Heart left ventricle (tissue), 16 donors: Measurements from ENCODE around the gene ENOX1. TPM values are rescaled to one million over a fixed set of nuclear protein-coding genes. Genes with fewer than 3 reads are reported as not detected.
A peak's percentile ranks its signal among the peaks of the same experiment; 100 is the strongest.

Experiments used
- ATAC-seq, 4 donors: fragments of 200-7000 bp; cut with Tn5 transposase; one replicate each; pipeline ENCODE4 v1.9.1; 2020 to 2022; ENCODE audit warnings: moderate library complexity in 4 of 4, mild to moderate bottlenecking in 3 of 4, moderate number of reproducible peaks in 1 of 4
- DNase-seq, 5 donors: peaks; one replicate each; pipeline ENCODE4 v3.0.0-alpha.2; 2020
- H3K27ac ChIP-seq, 12 donors: fragments of 200-600 bp; sonication (generic) in 4 of 12; one replicate each; pipeline versions ENCODE4 v1.5.0 to v1.8.0; 2016 to 2022; ENCODE audit warnings: mild to moderate bottlenecking in 2 of 12
- H3K27me3 ChIP-seq, 9 donors: fragments of 200-600 bp; sonication (generic) in 2 of 9; one replicate each; pipeline versions ENCODE4 v1.5.1 to v1.8.0; 2016 to 2022; ENCODE audit warnings: mild to moderate bottlenecking in 3 of 9
- H3K36me3 ChIP-seq, 9 donors: fragments of 200-600 bp; sonication (generic) in 2 of 9; one replicate each; pipeline versions ENCODE4 v1.5.0 to v1.8.0; 2018 to 2022; ENCODE audit warnings: mild to moderate bottlenecking in 2 of 9
- H3K4me1 ChIP-seq, 12 donors: fragments of 200-600 bp; sonication (generic) in 4 of 12; one replicate each; pipeline versions ENCODE4 v1.5.0 to v1.8.0; 2016 to 2022; ENCODE audit warnings: mild to moderate bottlenecking in 3 of 12
- H3K4me3 ChIP-seq, 12 donors: fragments of 200-600 bp; sonication (generic) in 4 of 12; one replicate each; pipeline versions ENCODE4 v1.5.0 to v1.8.0; 2017 to 2022; ENCODE audit warnings: mild to moderate bottlenecking in 9 of 12, moderate library complexity in 4 of 12
- H3K9me3 ChIP-seq, 12 donors: fragments of 200-600 bp; sonication (generic) in 4 of 12; one replicate each; pipeline versions ENCODE4 v1.5.0 to v1.8.0; 2016 to 2022; ENCODE audit warnings: mild to moderate bottlenecking in 1 of 12
- CTCF ChIP-seq, 12 donors: fragments of 200-600 bp; sonication (generic) in 4 of 12; IDR thresholded peaks; one replicate each; pipeline versions ENCODE4 v1.5.0 to v1.8.0; 2018 to 2022; ENCODE audit warnings: antibody characterized with exemption in 12 of 12, mild to moderate bottlenecking in 5 of 12
- POLR2A ChIP-seq, 2 donors: fragments of 450-650 bp; IDR thresholded peaks; one replicate each; pipeline ENCODE4 v1.6.1; 2017; ENCODE audit warnings: antibody characterized with exemption in 2 of 2, mild to moderate bottlenecking in 2 of 2, moderate library complexity in 2 of 2
- WGBS, 4 donors: extraction: QIAGEN DNeasy Blood & Tissue Kit in 2 of 4; methylation state at CpG; one replicate each; pipeline versions ENCODE4 v1.1.5 to v1.1.7; 2013 to 2018; 5-methylcytosine and 5-hydroxymethylcytosine counted together
- intact Hi-C, 10 donors: fragments of 100-400 bp; cut with DNase I; formaldehyde crosslinking; loops; one replicate each; pipeline versions ENCODE4 v1.11.1 to v1.14.2; 2022
- polyA plus RNA-seq, 2 donors: library from polyadenylated mRNA; stranded (reverse); fragments of 200-250 nt; gene quantifications; one replicate each; pipeline ENCODE4 v1.2.3, GENCODE V29; 2013
- total RNA-seq, 9 donors: library from RNA; depleted of rRNA in 2 of 9; stranded (reverse); fragments of >200 nt in 2 of 9; fragmentation: NEBNext Ultra II Directional in 3 of 9; extraction: Animal tissue kit (Norgen Biotek cat#: 25700) in 3 of 9; gene quantifications; one replicate each; pipeline versions ENCODE4 v1.1.0 to v1.2.4, GENCODE V29; 2016 to 2023
- donor health status: ischemic (EF 13 %, LVEDD 7.1; RV severe dilation, severe dysfunction).
- donor health status: healthy with polysubstance abuse.
- donor health status: DM: no; HTN: yes; CAD: no.
- donor health status: DM: no; HTN: no; CAD: no.
- donor health status: ischemic (EF 25% LVEDD 6.9; RV normal size, moderate dysfunction).
- donor health status: ischemic (EF 25% LVEDD 5.7; RV mildly dilated, moderate dysfunction).
- donor health status: healthy.
- donor health status: DM: yes; HTN: yes; CAD: no.
- donor health status: ischemic (EF 35%, LVEDD 5.7; RV mildly dilated, moderate dysfunction).
- donor health status: nonischemic (EF 11% LVEDD 7.7; RV severe dilation, severe dysfunction).
- donor health status: DM: yes; HTN: yes; CAD: no.
- donor health status: PGD.
- donor health status: ischemic (EF 29% LVEDD 5.4; RV normal size, mild dysfunction).
- donor health status: nonischemic (EF 23%, LVEDD 6.1; RV moderate dilation, normal function).

The ENOX1 gene
- total and polyA plus RNA-seq, 11 donors = 2.0 to 10.1 (median 5.4) TPM

- DNase-seq (no peak), ATAC-seq (no peak)
- no peak for TF ChIP-seq CTCF (IDR thresholded peaks at IDR 0.05)
- no peak for TF ChIP-seq POLR2A (IDR thresholded peaks at IDR 0.05)
- 65 to 77% (median 71%) methylated on average over 6 of the region's 6 CpGs for WGBS, 4 donors
- no peaks in the 10 kb centered on the region for H3K27me3 ChIP-seq
- H3K36me3 ChIP-seq = peaks cover 0 to 2% (median 0%) of the 10 kb centered on the region in 9 donors
- intact Hi-C loops = no loop called here
- no peaks in the 10 kb centered on the region for H3K9me3 ChIP-seq
- H3K4me3 ChIP-seq = no peak overlapping the region
- H3K27ac ChIP-seq = no peak overlapping the region
- H3K4me1 ChIP-seq = peaks cover 0 to 39% (median 18%) of the 10 kb centered on the region in 12 donors
Measured at GRCh38 chr13:43360892-43361610, 425.7 kb downstream of the ENOX1 start.

DNA sequence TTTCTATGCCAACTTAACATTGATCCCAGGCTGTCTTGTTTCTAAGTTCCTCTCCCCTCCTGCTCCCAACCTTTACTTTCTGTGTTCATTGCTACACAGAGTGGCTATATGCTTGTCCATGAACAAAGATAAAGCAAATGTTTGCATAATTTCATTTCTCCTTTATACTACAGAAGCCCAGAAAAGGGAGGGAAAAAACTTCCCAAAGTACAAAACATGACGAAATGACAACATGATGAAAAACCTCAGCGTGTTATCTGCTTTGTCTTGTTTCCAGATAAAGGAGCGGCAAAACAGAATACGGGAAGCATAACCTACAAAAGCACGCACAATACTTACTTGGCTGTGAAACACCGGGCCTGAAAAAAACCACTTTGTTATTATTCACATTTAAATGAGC is 426.6 kb downstream of the ENOX1 start:
- TF ChIP-seq CTCF (IDR thresholded peaks at IDR 0.05) (no peak), POLR2A (IDR thresholded peaks at IDR 0.05) (no peak)
- intact Hi-C loops = no loop called here

GRCh38 chr13:43359536-43359935 is 427.2 kb downstream of the ENOX1 start:
- WGBS, 4 donors = 84 to 94% (median 90%) methylated on average over 4 of the region's 4 CpGs
- intact Hi-C loops = no loop called here
- H3K36me3 ChIP-seq = peaks cover 0 to 2% (median 0%) of the 10 kb centered on the region in 9 donors
- no peak for DNase-seq
- H3K4me1 ChIP-seq = peaks cover 0 to 34% (median 15%) of the 10 kb centered on the region in 12 donors
- no peak overlapping the region for H3K4me3 ChIP-seq
- no peak for TF ChIP-seq POLR2A (IDR thresholded peaks at IDR 0.05)
- TF ChIP-seq CTCF (IDR thresholded peaks at IDR 0.05) = no peak
- H3K9me3 ChIP-seq = no peaks in the 10 kb centered on the region
- ATAC-seq = no peak
- no peaks in the 10 kb centered on the region for H3K27me3 ChIP-seq
- H3K27ac ChIP-seq = no peak overlapping the region

More for the DNA sequence above, 426.6 kb downstream of the ENOX1 start:
- H3K4me3 ChIP-seq = no peak overlapping the region
- no peak overlapping the region for H3K27ac ChIP-seq
- DNase-seq = no peak
- peaks cover 0 to 39% (median 18%) of the 10 kb centered on the region in 12 donors for H3K4me1 ChIP-seq
- no peaks in the 10 kb centered on the region for H3K27me3 ChIP-seq
- peaks cover 0 to 2% (median 0%) of the 10 kb centered on the region in 9 donors for H3K36me3 ChIP-seq
- ATAC-seq = no peak
- H3K9me3 ChIP-seq = no peaks in the 10 kb centered on the region
- 70 to 82% (median 78%) methylated on average over 6 of the region's 6 CpGs for WGBS, 4 donors

DNA sequence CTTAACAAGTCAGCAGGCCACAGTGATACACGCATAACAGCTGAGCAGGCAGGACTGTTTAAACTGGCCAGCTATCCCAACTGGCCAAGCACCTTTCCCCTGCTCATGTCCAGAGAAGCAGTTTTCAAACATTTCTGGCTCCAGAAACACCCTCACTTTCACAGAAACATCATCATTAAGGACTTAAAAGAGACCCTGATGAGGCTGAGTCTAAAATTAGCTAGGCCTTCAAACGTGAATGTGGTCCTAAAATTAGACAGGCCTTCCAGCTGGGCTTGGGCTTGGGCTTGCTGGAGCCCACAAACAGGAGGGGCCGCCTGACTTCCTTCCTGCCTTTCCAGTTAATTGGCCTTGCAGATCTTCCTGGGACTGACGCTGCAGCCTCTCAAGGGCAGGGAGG is 429.2 kb downstream of the ENOX1 start:
- 10 to 26% (median 13%) methylated on average over 3 to 4 of the region's 4 CpGs for WGBS, 4 donors
- H3K27me3 ChIP-seq = no peaks in the 10 kb centered on the region
- no peak overlapping the region for H3K4me3 ChIP-seq
- H3K4me1 ChIP-seq = peaks cover 0 to 20% (median 14%) of the 10 kb centered on the region in 12 donors
- ATAC-seq = peak in 3 of 4 donors; percentile 68 to 89 (median 74)
- TF ChIP-seq POLR2A (IDR thresholded peaks at IDR 0.05) (no peak), CTCF (IDR thresholded peaks at IDR 0.05) (no peak)
- peaks cover 0 to 2% (median 0%) of the 10 kb centered on the region in 9 donors for H3K36me3 ChIP-seq
- peak in 4 of 5 donors; percentile 51 to 65 (median 60) for DNase-seq
- intact Hi-C loops = no loop called here
- H3K9me3 ChIP-seq = no peaks in the 10 kb centered on the region
- H3K27ac ChIP-seq = peak overlapping the region in 11 of 12 donors; percentile 10 to 67 (median 50)
